Neuron (in vitro differentiated cells): Measurements from ENCODE around the gene CTAGE9.

ENCODE experiments used
- H2AFZ ChIP-seq: one replicate; pipeline ENCODE4 v1.6.1; 2013; ENCODE audit warnings: low read depth, mild to moderate bottlenecking, inconsistent platforms, low read length, moderate library complexity
- H3K27me3 ChIP-seq: one replicate; pipeline ENCODE4 v1.6.1; 2013; ENCODE audit warnings: low read length; ENCODE audit not compliant: insufficient read depth
- H3K36me3 ChIP-seq: one replicate; pipeline ENCODE4 v1.6.1; 2013; ENCODE audit warnings: low read length; ENCODE audit not compliant: insufficient read depth
- H3K4me1 ChIP-seq: one replicate; pipeline ENCODE4 v1.6.1; 2013; ENCODE audit warnings: low read length; ENCODE audit not compliant: insufficient read depth
- H3K4me3 ChIP-seq: 2 replicates; pipeline ENCODE4 v1.5.1; 2013; ENCODE audit warnings: mild to moderate bottlenecking, low read length, moderate library complexity
- H3K9me3 ChIP-seq: one replicate; pipeline ENCODE4 v1.6.1; 2013; ENCODE audit warnings: low read length

Gene CTAGE9

DNA sequence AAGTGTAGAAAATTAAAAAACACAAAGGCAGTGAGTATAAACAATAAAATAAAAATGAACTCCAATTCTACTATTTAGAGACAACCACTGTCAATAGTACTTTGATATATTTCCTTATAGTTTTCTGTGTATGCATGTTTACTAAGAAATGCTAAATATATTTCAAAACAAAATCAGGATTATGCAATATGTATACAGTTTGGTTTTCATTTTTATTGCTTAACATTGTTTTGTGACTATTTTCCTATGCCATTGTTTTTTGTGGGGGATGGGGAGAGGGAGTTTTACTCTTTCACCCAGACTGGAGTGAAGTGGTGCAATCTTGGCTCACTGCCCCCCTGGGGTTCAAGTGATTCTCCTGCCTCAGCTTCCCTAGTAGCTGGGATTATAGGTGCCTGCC lies 29.2 kb downstream of the CTAGE9 start:
- H3K27me3 ChIP-seq = no peaks in the 10 kb centered on the region
- no peak overlapping the region for H3K4me3 ChIP-seq
- H3K9me3 ChIP-seq = peaks cover 3% of the 10 kb centered on the region
- H3K4me1 ChIP-seq = peaks cover 12% of the 10 kb centered on the region
- H3K36me3 ChIP-seq = no peaks in the 10 kb centered on the region
- H2AFZ ChIP-seq = no peak overlapping the region

DNA sequence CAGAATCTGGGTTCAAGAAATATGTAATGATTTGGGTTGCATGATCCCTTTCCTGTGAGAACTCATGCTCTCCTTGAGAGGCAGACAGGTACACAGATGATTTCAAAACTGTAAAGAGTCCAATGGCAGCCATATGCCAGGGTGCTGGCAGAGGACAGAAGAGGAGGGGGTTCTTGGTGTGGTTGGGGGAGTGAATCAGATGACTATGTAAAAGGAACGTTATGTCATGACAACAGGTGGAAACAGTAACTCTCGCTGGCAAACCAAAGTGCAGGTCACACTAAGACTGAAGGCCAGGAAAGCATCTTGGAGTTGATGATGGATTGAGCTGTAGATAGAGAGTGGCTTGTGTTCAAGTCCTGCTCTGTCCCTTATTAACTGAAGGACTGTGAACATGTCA lies 29.9 kb downstream of the CTAGE9 start:
- H3K4me1 ChIP-seq = peaks cover 12% of the 10 kb centered on the region
- H2AFZ ChIP-seq = no peak overlapping the region

DNA sequence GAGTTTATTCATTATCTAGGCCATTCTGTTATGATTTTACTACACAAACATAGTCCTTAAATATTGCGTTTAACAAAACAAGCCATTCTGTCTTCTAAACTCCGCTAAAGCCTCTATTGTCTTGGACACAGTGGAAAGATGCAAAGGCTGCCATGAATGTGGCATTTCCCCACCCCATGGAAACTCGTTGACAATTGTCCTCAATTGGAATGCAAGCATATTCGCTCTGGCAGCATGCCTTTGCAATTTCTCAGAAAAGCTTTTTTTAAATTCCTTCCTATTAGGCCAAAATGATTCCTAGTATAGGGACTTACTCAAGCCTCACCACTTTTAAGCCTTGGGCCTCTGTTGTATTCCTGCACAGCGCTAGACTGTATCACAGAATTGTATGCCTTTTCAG lies 32.4 kb downstream of the CTAGE9 start:
- no peak overlapping the region for H2AFZ ChIP-seq
- no peak overlapping the region for H3K4me3 ChIP-seq
- peaks cover 3% of the 10 kb centered on the region for H3K9me3 ChIP-seq
- H3K4me1 ChIP-seq = peaks cover 12% of the 10 kb centered on the region
- H3K36me3 ChIP-seq = no peaks in the 10 kb centered on the region
- H3K27me3 ChIP-seq = no peaks in the 10 kb centered on the region

More for the DNA sequence above, 29.9 kb downstream of the CTAGE9 start:
- no peaks in the 10 kb centered on the region for H3K36me3 ChIP-seq
- peaks cover 3% of the 10 kb centered on the region for H3K9me3 ChIP-seq
- no peaks in the 10 kb centered on the region for H3K27me3 ChIP-seq
- no peak overlapping the region for H3K4me3 ChIP-seq

- H3K36me3 ChIP-seq = no peaks in the 10 kb centered on the region
- no peaks in the 10 kb centered on the region for H3K27me3 ChIP-seq
- H2AFZ ChIP-seq = no peak overlapping the region
- H3K4me3 ChIP-seq = no peak overlapping the region
- H3K9me3 ChIP-seq = no peaks in the 10 kb centered on the region
- H3K4me1 ChIP-seq = peaks cover 4% of the 10 kb centered on the region
These were observed 37.6 kb downstream of the CTAGE9 start for GRCh38 chr6:131673184-131673583.

GRCh38 chr6:131669891-131670290 lies 40.9 kb downstream of the CTAGE9 start:
- Histone ChIP-seq H3K36me3 (no peaks in the 10 kb centered on the region), H3K27me3 (no peaks in the 10 kb centered on the region), H3K4me1 (peaks cover 14% of the 10 kb centered on the region), H3K4me3 (no peak overlapping the region), H3K9me3 (no peaks in the 10 kb centered on the region), H2AFZ (no peak overlapping the region)

DNA sequence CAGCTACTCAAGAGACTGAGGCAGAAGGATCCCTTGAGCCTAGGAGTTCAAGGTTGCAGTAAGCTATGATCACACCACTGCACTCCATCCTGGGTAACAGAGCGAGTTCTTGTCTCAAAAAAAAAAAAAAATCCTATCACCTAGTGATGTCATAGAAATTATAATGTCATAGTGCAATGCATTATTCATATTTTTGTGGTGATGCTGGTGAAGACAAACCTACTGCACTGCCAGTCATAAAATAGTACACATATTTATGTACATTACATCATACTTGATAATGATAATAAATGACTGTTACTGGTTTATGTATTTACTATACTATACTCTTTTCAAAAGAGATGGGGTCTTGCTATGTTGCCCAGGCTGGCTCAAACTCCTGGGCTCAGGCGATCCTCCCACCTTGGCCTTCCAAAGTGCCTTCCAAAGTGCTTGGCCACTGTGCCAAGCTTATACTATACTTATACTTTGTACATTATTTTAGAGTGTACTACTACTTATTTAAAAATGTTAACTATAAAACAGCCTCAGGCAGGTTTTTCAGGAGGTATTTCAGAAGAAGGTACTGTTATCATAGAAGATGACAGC lies 47.1 kb downstream of the CTAGE9 start:
- H3K4me3 ChIP-seq = no peak overlapping the region
- no peaks in the 10 kb centered on the region for H3K27me3 ChIP-seq
- H3K36me3 ChIP-seq = no peaks in the 10 kb centered on the region
- H3K4me1 ChIP-seq = peaks cover 14% of the 10 kb centered on the region
- no peaks in the 10 kb centered on the region for H3K9me3 ChIP-seq
- H2AFZ ChIP-seq = no peak overlapping the region

DNA sequence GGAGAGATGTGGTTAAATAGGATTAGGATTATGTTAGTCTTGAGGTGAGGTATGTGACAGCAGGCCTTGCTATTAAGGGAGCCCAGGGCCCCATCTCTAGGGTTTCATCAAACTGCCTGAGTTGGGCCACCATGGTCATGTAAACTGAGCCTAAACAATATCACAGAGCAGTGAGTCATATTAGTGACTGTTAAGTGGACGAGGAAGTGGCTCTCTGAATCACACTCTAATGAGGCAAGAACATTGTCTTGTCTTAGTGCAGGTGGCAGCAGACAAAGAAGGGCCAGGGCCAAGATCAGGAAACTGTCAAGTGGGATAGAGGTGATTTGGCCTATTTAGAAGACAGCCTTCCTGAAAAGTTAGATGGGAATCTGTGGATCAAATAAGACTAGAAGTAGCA lies 50.6 kb downstream of the CTAGE9 start:
- H2AFZ ChIP-seq = no peak overlapping the region
- H3K27me3 ChIP-seq = no peaks in the 10 kb centered on the region
- H3K4me3 ChIP-seq = no peak overlapping the region
- no peaks in the 10 kb centered on the region for H3K36me3 ChIP-seq
- no peaks in the 10 kb centered on the region for H3K4me1 ChIP-seq
- H3K9me3 ChIP-seq = no peaks in the 10 kb centered on the region
